ENCODE measurements around the gene GLDN. TPM values are rescaled to one million over a fixed set of nuclear protein-coding genes. Genes with fewer than 3 reads are reported as not detected.

The GLDN gene
- total and polyA plus RNA-seq, 8 donors = 0.23 to 16.8 (median 0.68) TPM; not detected in 2

DNA sequence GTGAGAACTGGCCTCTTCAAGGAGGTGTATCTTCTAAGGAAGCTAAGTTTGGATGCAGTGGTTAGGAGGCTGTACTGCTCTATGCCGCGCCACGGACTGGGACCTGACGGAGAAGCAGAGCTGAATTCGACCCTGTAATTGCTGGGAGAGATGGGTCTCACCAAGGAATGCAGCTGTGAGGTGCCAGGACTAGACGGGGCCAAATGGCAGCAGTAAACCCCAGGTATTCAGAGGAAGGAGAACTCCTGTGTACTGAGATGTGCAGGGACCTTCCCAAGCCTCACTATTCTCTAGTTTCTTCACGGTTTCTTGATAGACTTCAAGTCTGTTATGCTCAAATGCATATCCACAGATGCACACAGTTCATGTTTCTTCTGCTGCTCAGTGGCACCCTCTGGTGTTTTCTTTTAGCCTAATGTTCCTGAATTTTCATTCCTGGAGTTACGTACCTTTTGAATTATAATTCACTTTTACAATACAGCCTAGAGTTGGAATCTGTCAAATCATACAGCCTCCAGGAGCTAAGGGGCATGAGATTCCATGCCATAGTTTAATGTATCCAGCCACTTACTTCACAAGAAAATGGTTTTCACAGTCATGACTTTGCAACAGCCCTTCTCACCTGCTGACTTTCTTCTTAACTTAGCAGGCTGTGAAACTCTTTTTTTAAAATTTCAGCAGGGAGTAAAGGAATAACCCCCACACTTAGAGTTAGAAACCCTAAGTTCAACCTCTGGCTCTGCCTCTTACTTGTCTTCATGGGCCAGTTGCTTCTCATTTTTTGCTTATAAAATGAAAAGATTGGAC lies 61.8 kb downstream of the GLDN start:
- H3K27ac ChIP-seq = no peak overlapping the region
- WGBS, 2 donors = 38 to 49% methylated on average over 8 of the region's 8 CpGs
- DNase-seq (no peak), FAIRE-seq (no peak), ATAC-seq (peak in 3 of 4 donors; percentile 43 to 71 (median 53))
- no peaks in the 10 kb centered on the region for H3K36me3 ChIP-seq
- H3K4me1 ChIP-seq = no peaks in the 10 kb centered on the region
- H3K9me3 ChIP-seq = no peaks in the 10 kb centered on the region
- H3K4me3 ChIP-seq = no peak overlapping the region
- TF ChIP-seq, protein P1, sequence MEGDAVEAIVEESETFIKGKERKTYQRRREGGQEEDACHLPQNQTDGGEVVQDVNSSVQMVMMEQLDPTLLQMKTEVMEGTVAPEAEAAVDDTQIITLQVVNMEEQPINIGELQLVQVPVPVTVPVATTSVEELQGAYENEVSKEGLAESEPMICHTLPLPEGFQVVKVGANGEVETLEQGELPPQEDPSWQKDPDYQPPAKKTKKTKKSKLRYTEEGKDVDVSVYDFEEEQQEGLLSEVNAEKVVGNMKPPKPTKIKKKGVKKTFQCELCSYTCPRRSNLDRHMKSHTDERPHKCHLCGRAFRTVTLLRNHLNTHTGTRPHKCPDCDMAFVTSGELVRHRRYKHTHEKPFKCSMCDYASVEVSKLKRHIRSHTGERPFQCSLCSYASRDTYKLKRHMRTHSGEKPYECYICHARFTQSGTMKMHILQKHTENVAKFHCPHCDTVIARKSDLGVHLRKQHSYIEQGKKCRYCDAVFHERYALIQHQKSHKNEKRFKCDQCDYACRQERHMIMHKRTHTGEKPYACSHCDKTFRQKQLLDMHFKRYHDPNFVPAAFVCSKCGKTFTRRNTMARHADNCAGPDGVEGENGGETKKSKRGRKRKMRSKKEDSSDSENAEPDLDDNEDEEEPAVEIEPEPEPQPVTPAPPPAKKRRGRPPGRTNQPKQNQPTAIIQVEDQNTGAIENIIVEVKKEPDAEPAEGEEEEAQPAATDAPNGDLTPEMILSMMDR (IDR thresholded peaks at IDR 0.05) = peak in 3 of 4 donors; percentile 7 to 40 (median 39)
- no peaks in the 10 kb centered on the region for H3K27me3 ChIP-seq
- intact Hi-C loops (cut with DNase I) = no loop called here

DNA sequence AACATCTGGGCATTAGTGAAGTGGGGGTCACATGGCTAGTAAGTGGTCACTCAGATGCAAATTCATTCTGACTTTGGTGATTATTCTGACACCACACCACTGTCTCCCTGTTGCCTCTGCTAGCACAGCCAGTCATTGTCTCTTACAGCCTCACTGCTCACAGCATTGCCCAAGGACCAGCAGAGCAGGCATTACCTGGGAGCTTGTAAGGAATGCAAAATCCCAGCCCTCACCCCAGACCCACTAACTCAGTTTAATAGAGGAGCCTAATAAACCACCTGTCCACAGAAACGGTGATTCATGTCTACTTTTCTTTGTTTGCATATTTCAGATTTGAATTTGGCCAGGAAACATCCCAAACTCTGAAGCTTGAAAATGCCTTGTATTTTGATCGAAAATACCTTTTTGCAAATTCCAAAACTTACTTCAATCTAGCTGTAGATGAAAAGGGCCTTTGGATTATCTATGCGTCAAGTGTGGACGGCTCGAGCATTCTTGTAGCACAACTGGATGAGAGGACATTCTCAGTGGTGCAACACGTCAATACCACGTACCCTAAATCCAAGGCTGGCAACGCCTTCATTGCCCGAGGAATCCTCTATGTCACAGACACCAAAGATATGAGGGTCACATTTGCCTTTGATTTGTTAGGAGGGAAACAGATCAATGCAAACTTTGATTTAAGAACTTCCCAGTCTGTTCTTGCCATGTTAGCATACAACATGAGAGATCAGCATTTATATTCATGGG lies 62.7 kb downstream of the GLDN start:
- Histone ChIP-seq H3K9me3 (no peaks in the 10 kb centered on the region), H3K4me1 (no peaks in the 10 kb centered on the region), H3K27ac (no peak overlapping the region), H3K36me3 (no peaks in the 10 kb centered on the region), H3K4me3 (no peak overlapping the region), H3K27me3 (no peaks in the 10 kb centered on the region)
- TF ChIP-seq, protein P1 (IDR thresholded peaks at IDR 0.05) = no peak
- no peak for DNase-seq
- WGBS, 2 donors = 75 to 82% methylated on average over 9 of the region's 9 CpGs
- intact Hi-C loops (cut with DNase I) = no loop called here
- no peak for ATAC-seq
- no peak for FAIRE-seq

DNA sequence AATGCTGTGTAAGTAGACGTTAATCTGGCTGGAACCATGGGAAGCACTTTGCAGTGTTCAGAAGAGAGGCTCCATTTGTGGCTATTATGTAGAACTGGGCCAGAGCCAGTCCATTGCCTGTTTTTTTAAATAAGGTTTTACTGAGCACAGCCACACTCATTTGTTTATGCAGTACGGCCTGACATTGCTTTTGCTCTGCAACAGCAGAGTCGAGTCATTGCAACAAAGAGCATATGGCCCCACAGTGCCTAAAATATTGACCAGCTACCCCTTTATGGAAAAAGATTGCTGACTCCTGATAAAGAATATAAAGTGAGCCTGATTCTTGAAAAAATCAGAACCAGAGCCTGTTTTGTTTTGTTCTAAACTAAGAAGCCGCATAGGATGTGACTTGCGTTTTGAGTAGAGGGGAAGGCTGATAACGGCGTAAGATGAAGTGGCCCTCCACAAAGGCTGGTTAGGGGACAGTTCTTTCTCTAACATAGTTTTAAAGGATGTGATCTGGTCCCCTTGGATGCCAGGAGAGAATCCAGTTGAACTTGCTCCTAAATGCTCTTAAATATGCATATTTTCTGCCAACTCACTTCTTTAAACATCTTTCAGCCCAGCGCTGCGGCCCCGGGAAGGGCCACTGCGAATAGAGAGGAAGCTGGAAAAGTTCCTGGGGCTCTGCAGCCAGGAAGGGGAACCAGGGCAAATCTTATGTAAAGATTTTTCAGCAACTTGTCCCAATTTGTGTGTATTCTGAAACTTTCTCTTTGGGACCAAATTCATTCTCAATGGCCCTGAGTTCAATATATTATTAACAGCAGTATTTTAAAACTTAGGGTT lies 64.5 kb downstream of the GLDN start:
- ATAC-seq (no peak), FAIRE-seq (no peak), DNase-seq (no peak)
- TF ChIP-seq, protein P1 (IDR thresholded peaks at IDR 0.05) = no peak
- 65 to 73% methylated on average over 11 of the region's 11 CpGs for WGBS, 2 donors
- intact Hi-C loops (cut with DNase I) = no loop called here
- Histone ChIP-seq H3K27me3 (no peaks in the 10 kb centered on the region), H3K9me3 (no peaks in the 10 kb centered on the region), H3K4me1 (no peaks in the 10 kb centered on the region), H3K27ac (no peak overlapping the region), H3K36me3 (no peaks in the 10 kb centered on the region), H3K4me3 (no peak overlapping the region)

DNA sequence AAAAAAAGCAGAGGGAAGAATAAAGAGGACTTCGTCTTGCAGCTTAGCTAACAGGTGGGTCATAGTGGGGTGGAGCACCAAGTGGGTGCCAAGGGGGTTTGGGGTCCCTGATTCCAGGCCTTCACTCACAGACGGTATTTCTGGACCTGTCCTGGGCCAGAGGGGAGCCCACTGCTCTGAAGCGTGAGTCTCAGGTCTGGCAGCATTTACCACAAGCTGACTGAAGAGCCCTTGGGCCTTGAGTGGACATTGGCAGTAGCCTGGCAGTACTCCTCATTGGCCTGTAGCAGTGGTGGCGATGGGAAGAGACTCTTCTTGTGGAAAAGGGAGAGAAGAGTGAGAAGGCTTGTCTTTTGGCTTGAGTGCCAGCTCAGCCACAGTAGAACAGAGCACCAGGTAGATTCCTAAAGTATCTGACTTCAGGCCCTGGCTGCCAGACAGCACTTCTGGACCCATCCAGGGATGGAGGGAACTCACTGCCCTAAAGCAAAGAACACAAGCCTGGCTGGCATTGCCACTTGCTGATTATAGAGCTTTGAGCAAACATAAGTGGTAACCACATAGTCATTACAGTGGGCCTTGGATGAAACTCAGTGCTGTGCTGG lies 72.9 kb downstream of the GLDN start:
- ATAC-seq (no peak), FAIRE-seq (no peak), DNase-seq (no peak)
- Histone ChIP-seq H3K9me3 (no peaks in the 10 kb centered on the region), H3K4me1 (no peaks in the 10 kb centered on the region), H3K27me3 (no peaks in the 10 kb centered on the region), H3K4me3 (no peak overlapping the region), H3K36me3 (no peaks in the 10 kb centered on the region), H3K27ac (no peak overlapping the region)
- TF ChIP-seq, protein P1 (IDR thresholded peaks at IDR 0.05) = no peak
- 91 to 92% methylated on average over 4 of the region's 4 CpGs for WGBS, 2 donors
- intact Hi-C loops (cut with DNase I) = no loop called here

Data from pancreas (tissue), 10 donors.